ENCODE data around the gene SRRD.

Gene SRRD

GRCh38 chr22:26446808-26447515 lies 36.7 kb upstream of the SRRD start:
- H3K9ac ChIP-seq (ENCODE audit: low read length): no peak overlapping the region
- H3K27me3 ChIP-seq (ENCODE audit: control insufficient read depth, insufficient read depth, low read length): no peaks in the 10 kb centered on the region
- peak overlapping the region; percentile 38 for H3K27ac ChIP-seq (ENCODE audit: low read depth, low read length)
- H3K4me3 ChIP-seq (ENCODE audit: low read length): no peak overlapping the region
- H3K36me3 ChIP-seq (ENCODE audit: control insufficient read depth, insufficient read depth, low read length): no peaks in the 10 kb centered on the region
- H3K4me1 ChIP-seq (ENCODE audit: control insufficient read depth, insufficient read depth, low read length): peaks cover 7% of the 10 kb centered on the region

DNA sequence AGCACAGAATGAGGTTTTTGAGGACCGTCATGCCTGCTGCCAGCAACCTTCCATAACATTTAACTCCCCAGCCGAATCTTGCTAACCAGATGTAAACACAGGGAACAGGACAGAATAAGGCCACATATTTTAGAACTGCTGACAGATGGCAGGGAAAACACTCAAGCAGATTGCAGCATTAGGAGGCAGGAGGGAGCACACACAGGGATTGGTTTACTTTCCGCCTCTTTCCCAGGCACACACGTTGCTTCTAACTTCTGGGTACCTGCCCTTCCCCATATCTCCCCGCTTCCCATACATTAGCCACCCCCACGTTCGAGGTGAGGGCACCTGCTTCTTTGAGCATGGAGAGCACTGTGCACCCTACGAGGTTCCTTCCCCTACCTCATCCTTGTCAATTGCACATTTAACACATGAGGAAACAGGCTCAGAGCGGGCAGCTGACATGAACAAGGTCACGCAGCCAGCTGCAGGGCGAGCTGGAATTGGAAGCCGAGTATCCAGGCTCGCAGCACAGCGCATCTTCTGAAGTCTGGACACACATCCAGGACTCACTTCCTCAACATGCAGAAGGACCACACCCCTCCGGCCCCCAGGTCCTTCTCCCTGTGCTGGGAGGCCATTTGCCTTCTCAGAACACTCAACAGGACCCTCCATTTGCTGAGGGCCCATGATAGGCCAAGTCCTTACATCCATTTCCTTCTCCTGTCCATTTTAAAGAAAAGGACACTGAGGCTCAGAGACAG lies 35.9 kb upstream of the SRRD start:
- H3K4me1 ChIP-seq (ENCODE audit: control insufficient read depth, insufficient read depth, low read length): peaks cover 7% of the 10 kb centered on the region
- H3K27ac ChIP-seq (ENCODE audit: low read depth, low read length): peak overlapping the region; percentile 38
- H3K36me3 ChIP-seq (ENCODE audit: control insufficient read depth, insufficient read depth, low read length): peaks cover 3% of the 10 kb centered on the region
- no peak overlapping the region for H3K9ac ChIP-seq (ENCODE audit: low read length)
- no peaks in the 10 kb centered on the region for H3K27me3 ChIP-seq (ENCODE audit: control insufficient read depth, insufficient read depth, low read length)
- no peak overlapping the region for H3K4me3 ChIP-seq (ENCODE audit: low read length)

DNA sequence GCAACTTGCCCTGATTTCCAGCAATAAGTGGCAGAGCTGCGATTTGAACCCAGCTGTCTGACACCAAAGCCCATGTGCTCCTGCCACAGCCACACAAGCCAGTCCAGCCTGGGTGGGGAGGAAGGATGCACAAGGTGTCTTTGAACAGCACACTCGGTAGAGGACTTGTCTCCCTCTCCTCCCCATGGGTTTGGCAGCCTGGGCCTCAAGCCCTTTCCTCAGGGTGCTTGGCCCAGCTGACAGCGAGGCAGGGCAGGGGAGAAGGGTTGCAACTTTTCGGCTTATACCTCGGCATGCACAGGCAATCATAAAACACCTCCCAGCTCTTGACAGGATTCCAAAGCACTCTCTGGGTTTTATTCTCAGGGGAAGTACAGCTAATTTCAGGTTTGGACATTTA lies 35.3 kb upstream of the SRRD start:
- Histone ChIP-seq H3K27ac (ENCODE audit: low read depth, low read length) (no peak overlapping the region), H3K4me3 (ENCODE audit: low read length) (no peak overlapping the region), H3K27me3 (ENCODE audit: control insufficient read depth, insufficient read depth, low read length) (no peaks in the 10 kb centered on the region), H3K9ac (ENCODE audit: low read length) (no peak overlapping the region), H3K36me3 (ENCODE audit: control insufficient read depth, insufficient read depth, low read length) (peaks cover 8% of the 10 kb centered on the region), H3K4me1 (ENCODE audit: control insufficient read depth, insufficient read depth, low read length) (peaks cover 7% of the 10 kb centered on the region)

DNA sequence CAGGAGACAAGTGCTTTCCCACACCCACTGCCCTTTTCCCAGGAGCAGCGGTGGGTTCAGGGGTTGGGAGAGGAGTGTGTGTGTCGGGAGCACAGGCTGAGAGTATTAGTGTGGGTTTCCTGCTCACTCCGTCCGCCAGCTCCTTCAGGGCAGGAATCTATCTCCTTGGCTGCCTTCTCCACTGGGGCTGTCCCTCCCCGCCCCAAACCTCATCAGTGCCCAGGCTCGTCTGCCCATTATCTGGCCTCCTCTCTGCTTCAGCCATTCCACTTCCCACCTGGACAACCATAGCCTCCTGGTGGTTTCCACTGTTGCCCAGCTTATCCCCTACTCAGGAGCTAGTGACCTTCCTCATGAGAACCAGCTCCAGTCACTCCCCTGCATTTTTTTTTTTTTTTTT lies 34.7 kb upstream of the SRRD start:
- Histone ChIP-seq H3K9ac (ENCODE audit: low read length) (no peak overlapping the region), H3K36me3 (ENCODE audit: control insufficient read depth, insufficient read depth, low read length) (peaks cover 12% of the 10 kb centered on the region), H3K4me3 (ENCODE audit: low read length) (no peak overlapping the region), H3K4me1 (ENCODE audit: control insufficient read depth, insufficient read depth, low read length) (peaks cover 7% of the 10 kb centered on the region), H3K27me3 (ENCODE audit: control insufficient read depth, insufficient read depth, low read length) (no peaks in the 10 kb centered on the region), H3K27ac (ENCODE audit: low read depth, low read length) (no peak overlapping the region)

- H3K27me3 ChIP-seq (ENCODE audit: control insufficient read depth, insufficient read depth, low read length): no peaks in the 10 kb centered on the region
- H3K4me1 ChIP-seq (ENCODE audit: control insufficient read depth, insufficient read depth, low read length): peaks cover 7% of the 10 kb centered on the region
- no peak overlapping the region for H3K9ac ChIP-seq (ENCODE audit: low read length)
- H3K4me3 ChIP-seq (ENCODE audit: low read length): no peak overlapping the region
- no peak overlapping the region for H3K27ac ChIP-seq (ENCODE audit: low read depth, low read length)
- peaks cover 15% of the 10 kb centered on the region for H3K36me3 ChIP-seq (ENCODE audit: control insufficient read depth, insufficient read depth, low read length)
Measured at GRCh38 chr22:26450453-26451185, 33.1 kb upstream of the SRRD start.

- Histone ChIP-seq H3K9ac (ENCODE audit: low read length) (no peak overlapping the region), H3K27me3 (ENCODE audit: control insufficient read depth, insufficient read depth, low read length) (no peaks in the 10 kb centered on the region), H3K36me3 (ENCODE audit: control insufficient read depth, insufficient read depth, low read length) (peaks cover 20% of the 10 kb centered on the region), H3K27ac (ENCODE audit: low read depth, low read length) (no peak overlapping the region), H3K4me1 (ENCODE audit: control insufficient read depth, insufficient read depth, low read length) (peaks cover 4% of the 10 kb centered on the region), H3K4me3 (ENCODE audit: low read length) (no peak overlapping the region)
Measured at GRCh38 chr22:26452236-26453016, 31.3 kb upstream of the SRRD start.

DNA sequence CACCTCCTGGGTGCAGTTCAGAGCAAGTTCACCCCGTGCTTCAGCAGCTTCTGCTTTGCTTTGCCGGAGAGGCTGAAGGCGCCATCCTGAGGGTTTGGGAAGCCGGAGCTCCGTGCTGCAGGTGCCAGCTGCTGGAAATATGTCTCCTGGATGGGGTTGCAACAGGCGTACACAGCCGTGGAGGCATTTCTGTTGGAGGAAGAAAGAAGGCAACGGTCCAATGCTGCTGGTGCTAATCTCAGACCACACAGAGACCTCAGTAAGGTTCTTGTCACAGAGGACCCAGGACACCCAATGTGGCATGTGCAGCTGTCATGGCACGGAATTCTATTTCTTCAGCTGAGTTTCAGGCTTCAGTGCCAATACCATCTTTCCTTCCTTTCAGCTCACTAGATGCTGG lies 30.5 kb upstream of the SRRD start:
- peaks cover 26% of the 10 kb centered on the region for H3K36me3 ChIP-seq (ENCODE audit: control insufficient read depth, insufficient read depth, low read length)
- H3K4me3 ChIP-seq (ENCODE audit: low read length): no peak overlapping the region
- no peak overlapping the region for H3K27ac ChIP-seq (ENCODE audit: low read depth, low read length)
- H3K4me1 ChIP-seq (ENCODE audit: control insufficient read depth, insufficient read depth, low read length): no peaks in the 10 kb centered on the region
- H3K9ac ChIP-seq (ENCODE audit: low read length): no peak overlapping the region
- no peaks in the 10 kb centered on the region for H3K27me3 ChIP-seq (ENCODE audit: control insufficient read depth, insufficient read depth, low read length)

- H3K9ac ChIP-seq (ENCODE audit: low read length): no peak overlapping the region
- H3K36me3 ChIP-seq (ENCODE audit: control insufficient read depth, insufficient read depth, low read length): peaks cover 27% of the 10 kb centered on the region
- no peak overlapping the region for H3K4me3 ChIP-seq (ENCODE audit: low read length)
- H3K4me1 ChIP-seq (ENCODE audit: control insufficient read depth, insufficient read depth, low read length): no peaks in the 10 kb centered on the region
- H3K27ac ChIP-seq (ENCODE audit: low read depth, low read length): no peak overlapping the region
- H3K27me3 ChIP-seq (ENCODE audit: control insufficient read depth, insufficient read depth, low read length): no peaks in the 10 kb centered on the region
Measured at GRCh38 chr22:26453812-26454500, 29.7 kb upstream of the SRRD start.

GRCh38 chr22:26457661-26458272 lies 25.9 kb upstream of the SRRD start:
- peaks cover 24% of the 10 kb centered on the region for H3K36me3 ChIP-seq (ENCODE audit: control insufficient read depth, insufficient read depth, low read length)
- no peak overlapping the region for H3K27ac ChIP-seq (ENCODE audit: low read depth, low read length)
- no peaks in the 10 kb centered on the region for H3K27me3 ChIP-seq (ENCODE audit: control insufficient read depth, insufficient read depth, low read length)
- H3K4me3 ChIP-seq (ENCODE audit: low read length): no peak overlapping the region
- no peak overlapping the region for H3K9ac ChIP-seq (ENCODE audit: low read length)
- peaks cover 3% of the 10 kb centered on the region for H3K4me1 ChIP-seq (ENCODE audit: control insufficient read depth, insufficient read depth, low read length)

- H3K36me3 ChIP-seq (ENCODE audit: control insufficient read depth, insufficient read depth, low read length): peaks cover 31% of the 10 kb centered on the region
- no peak overlapping the region for H3K9ac ChIP-seq (ENCODE audit: low read length)
- no peak overlapping the region for H3K27ac ChIP-seq (ENCODE audit: low read depth, low read length)
- H3K4me3 ChIP-seq (ENCODE audit: low read length): no peak overlapping the region
- peaks cover 10% of the 10 kb centered on the region for H3K4me1 ChIP-seq (ENCODE audit: control insufficient read depth, insufficient read depth, low read length)
- H3K27me3 ChIP-seq (ENCODE audit: control insufficient read depth, insufficient read depth, low read length): no peaks in the 10 kb centered on the region
Measured at GRCh38 chr22:26460202-26460601, 23.5 kb upstream of the SRRD start.

DNA sequence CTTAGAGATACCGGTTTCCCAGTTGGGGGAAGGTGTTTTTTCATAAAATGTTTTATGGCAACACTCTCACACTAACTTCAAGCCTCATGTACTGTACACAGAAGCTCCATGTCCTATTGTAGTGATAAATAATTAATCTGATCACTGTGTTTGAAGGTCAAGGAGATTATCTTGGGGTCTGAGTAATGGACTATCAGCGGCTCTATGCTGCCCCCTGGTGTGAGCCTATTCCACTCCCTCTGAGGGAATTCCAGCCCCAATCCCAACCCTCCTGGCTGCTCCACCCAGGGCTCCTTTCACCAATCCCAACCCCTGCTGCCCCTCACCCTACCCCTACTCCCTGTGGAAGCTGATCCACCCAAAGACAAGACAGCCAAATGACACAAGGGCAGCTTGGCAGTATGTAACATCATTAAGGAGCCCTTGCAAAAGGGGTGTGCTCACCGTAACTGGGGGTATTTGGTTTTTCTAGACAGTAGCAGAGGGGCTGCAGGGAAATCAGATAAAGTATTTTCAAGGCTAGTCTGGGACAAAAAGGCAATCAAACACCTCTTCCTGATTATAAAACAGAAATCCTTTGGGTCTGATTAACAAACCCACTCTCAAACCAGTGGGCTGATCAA lies 22.4 kb upstream of the SRRD start:
- Histone ChIP-seq H3K27me3 (ENCODE audit: control insufficient read depth, insufficient read depth, low read length) (no peaks in the 10 kb centered on the region), H3K4me3 (ENCODE audit: low read length) (no peak overlapping the region), H3K36me3 (ENCODE audit: control insufficient read depth, insufficient read depth, low read length) (peaks cover 34% of the 10 kb centered on the region), H3K4me1 (ENCODE audit: control insufficient read depth, insufficient read depth, low read length) (peaks cover 10% of the 10 kb centered on the region), H3K27ac (ENCODE audit: low read depth, low read length) (no peak overlapping the region), H3K9ac (ENCODE audit: low read length) (no peak overlapping the region)
